Jurkat, Clone E6-1 (cell line): ENCODE results near the gene MPG. TPM values are rescaled to one million over a fixed set of nuclear protein-coding genes. Genes with fewer than 3 reads are reported as not detected.
A peak's percentile ranks its signal among the peaks of the same experiment; 100 is the strongest.
"Not testable (repeated sequence)": the region's sequence is repeated elsewhere in the genome, so short reads cannot be mapped to it uniquely, and the experiment has no call there.

ENCODE experiments used
- DNase-seq: peaks from one replicate; pipeline ENCODE4 v3.0.0-alpha.2; 2011; ENCODE audit warnings: low read depth, low spot score
- H3K4me3 ChIP-seq: 2 replicates; pipeline ENCODE4 v1.5.1; 2011; ENCODE audit warnings: mild to moderate bottlenecking, low read length, control low read depth, moderate library complexity
- polyA plus RNA-seq: library from polyadenylated mRNA; unstranded; fragments of >200 nt; gene quantifications from one replicate; pipeline ENCODE4 v1.2.1, GENCODE V29; 2012; ENCODE audit warnings: missing spikeins; ENCODE audit not compliant: insufficient read length, insufficient read depth

Gene MPG, protein sequence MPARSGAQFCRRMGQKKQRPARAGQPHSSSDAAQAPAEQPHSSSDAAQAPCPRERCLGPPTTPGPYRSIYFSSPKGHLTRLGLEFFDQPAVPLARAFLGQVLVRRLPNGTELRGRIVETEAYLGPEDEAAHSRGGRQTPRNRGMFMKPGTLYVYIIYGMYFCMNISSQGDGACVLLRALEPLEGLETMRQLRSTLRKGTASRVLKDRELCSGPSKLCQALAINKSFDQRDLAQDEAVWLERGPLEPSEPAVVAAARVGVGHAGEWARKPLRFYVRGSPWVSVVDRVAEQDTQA
- polyA plus RNA-seq = 54.6 TPM

DNA sequence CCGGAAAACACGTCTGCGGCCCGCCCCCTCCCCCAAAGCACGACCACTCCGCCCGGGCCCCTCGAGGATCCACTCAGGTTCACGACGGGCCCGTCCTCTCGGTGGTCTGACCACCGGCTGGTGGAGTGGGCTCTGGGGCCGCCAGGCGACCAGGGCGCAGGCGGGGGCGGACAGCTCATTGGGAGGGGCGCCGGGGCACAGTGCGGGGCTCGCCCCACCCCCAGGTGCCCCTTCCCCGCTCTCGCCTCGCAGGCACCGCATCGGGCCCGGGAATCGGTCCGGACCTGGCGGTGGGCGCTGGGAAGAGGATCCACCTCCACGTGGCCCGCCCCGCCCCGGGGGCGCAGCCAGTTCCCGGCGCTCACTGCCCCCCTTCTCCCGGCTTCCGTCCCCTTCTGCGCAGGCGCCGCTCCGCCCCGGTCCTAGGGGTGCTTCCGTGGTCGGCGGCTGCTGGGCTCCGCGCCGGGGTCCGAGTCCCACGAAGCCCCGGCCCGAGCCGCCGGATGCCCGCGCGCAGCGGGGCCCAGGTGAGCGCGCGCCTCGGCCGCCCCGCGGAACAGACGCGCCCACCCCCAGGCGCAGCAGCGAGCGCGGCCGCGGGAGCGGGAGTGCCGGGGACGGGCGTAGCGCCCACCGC lies at the start of gene MPG:
Gene MPG, plus strand, starts transcription at position 419 of the 637 bp plus-strand sequence. Its CDS starts 85 bp downstream, at position 504.
- H3K4me3 ChIP-seq = peak within 1 kb of the TSS; percentile 59
- DNase-seq = peak; percentile 58

DNA sequence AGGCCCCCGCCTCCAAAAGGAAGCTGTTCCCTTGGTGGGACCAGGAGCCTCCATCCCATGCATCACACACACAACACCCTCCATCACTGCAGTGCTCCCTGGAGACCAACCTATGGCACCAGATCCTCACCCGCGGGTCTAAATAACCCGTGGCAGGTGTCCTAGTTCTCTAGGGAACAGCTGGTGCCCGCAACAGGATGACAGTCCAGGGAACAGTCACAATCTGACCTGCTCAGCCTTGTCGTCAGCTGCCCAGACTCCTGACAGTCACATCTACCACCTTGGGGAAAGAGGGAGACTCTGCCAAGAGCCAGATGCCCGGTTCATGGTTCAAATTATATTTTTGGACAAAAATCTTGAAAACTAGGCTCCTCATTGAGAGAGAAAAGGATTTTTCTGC lies 47.4 kb upstream of the MPG start:
- not testable (repeated sequence) for DNase-seq, H3K4me3 ChIP-seq

DNA sequence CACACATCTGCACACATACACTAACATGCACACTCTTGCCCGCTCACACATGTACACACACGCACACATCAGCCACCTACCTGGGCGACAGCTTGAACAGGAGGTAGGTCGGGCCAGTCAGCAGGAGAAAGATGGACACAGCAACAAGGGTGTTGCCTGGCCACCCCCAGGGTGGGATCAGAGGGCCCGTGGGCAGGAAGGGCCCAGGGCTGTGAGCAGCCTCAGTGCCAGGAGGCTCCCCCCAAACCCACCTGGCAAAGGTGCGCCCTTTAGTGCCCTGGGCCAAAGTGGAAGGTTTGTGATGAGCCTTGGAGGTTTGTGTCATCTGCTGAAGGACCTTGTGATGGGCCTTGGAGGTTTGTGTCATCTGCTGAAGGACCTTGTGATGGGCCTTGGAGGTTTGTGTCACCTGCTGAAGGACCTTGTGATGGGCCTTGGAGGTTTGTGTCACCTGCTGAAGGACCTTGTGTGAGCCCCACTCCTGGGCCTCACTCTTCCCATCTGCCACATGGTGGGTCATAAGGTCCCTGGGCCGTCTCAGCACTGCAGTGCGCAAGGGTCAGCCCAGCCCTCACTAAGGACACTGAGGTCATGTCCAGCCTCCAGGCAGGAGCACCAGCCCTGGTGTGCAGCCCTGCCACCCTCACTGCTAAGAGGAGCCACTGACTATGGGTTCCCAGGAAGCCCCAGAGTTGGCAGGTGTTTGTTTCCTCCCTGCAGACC lies 44.7 kb upstream of the MPG start:
- not testable (repeated sequence) for DNase-seq, H3K4me3 ChIP-seq

DNA sequence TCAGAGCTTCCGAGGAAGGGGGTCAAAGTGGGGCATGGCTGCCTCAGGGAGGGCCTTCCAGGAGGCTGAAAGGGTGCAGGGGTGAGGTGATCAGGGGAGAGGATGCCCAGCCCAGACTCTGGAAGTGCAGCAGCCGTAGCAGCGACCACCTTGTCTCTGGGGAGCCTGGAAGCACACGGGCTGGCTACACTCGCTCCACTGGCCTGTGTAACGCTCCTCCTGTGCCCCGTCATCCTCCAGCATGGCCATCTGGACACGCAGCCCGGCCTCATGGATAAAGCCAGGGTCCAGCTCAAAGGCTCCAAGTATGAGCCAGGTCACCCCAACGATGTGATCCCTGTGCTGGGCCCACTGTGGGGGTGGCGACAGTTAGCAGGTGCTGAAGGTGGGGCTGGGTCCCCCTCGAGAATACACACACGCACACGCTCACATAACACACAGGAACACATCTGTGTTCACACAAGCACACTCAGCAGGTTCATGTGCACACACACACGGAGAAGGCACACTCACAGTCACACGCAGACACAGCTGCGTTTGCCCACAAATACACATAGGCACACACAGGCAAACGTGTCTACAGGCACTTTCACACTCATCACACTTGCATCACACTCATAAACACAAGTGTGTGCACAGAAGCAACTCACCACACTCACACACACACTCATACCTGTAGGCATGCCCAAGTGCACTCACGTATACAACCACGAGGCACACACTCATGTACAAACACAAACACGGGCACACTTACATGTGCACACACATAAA lies 44.0 kb upstream of the MPG start:
- DNase-seq = no peak
- no peak overlapping the region for H3K4me3 ChIP-seq

DNA sequence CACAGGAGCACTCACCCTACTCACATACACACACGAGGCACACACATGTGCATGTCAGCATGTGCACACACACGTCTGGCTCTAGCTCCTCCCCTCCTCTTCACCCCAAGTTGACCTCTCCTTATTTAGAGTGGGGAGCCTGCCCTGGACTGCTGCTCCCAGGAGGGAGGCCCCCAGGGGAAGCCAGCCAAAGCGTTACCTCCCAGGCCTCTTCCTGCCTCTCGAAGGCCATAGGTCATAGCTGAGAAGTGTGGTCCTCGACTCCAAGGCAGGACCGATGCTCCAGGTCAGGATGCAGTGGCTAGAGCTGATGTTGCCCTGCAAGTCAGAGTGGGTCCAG lies 43.4 kb upstream of the MPG start:
- DNase-seq = no peak
- H3K4me3 ChIP-seq = no peak overlapping the region

DNA sequence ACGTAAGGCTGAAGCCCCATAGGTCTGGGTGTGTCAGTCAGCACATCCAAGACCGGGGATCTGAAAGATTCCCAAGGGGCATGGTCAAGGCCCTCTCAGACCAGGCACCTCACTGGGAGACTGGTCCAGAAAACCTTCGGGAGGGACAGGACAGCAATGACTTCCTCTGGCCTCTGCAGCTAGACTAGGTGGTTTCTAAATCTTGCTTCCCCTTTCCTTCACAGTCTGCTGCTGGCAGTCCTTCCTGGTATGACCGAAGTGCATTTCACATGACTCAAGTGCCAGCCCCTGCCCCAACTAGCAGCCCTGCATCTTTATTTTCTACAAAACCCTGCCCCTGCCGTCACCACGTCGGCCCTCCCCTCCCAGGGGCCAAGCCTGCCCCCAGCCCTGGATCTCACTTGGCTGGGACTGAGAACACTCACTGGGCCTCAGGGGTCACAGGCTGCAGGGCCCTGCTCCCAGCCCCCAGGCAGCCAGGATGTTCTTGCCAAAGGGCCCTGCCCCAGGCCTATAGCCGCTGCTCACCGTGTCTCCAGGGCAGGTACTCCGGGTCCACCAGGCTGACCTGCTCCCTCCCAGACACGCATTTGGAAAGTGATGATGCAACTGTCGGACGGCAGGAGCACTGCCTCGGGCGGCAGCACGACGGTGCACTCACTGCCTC lies 42.9 kb upstream of the MPG start:
- H3K4me3 ChIP-seq = no peak overlapping the region
- DNase-seq = no peak

DNA sequence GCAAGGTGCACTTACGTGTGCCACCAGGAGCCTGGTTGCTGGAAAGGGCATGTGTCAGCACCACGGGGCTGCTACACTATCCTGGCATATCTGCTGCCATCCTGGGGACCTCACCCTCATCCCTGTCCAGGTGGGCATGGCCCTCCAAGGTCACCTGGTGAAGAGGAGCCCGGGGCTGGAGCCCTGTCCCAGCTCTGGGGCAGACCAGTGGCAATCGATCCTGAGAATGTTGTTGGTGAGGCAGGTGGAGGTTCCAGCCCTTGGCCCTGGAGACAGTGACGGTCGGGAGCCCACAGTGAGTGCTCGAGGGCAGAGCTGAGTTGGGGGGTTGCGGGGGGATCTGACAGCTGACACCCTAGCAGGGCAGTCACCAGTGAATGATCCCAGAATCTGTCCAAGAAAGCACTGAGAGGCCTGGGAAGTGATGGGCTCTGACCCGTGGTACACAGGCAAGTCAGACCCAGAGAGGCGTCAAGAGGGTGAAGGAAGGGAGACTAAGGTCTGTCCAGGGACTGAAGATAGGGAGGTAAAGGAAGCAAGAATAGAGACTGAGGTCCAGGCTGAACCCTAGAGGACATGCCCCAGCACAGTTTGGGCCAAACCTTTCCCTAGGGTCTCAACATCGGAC lies 42.2 kb upstream of the MPG start:
- H3K4me3 ChIP-seq = no peak overlapping the region
- no peak for DNase-seq

DNA sequence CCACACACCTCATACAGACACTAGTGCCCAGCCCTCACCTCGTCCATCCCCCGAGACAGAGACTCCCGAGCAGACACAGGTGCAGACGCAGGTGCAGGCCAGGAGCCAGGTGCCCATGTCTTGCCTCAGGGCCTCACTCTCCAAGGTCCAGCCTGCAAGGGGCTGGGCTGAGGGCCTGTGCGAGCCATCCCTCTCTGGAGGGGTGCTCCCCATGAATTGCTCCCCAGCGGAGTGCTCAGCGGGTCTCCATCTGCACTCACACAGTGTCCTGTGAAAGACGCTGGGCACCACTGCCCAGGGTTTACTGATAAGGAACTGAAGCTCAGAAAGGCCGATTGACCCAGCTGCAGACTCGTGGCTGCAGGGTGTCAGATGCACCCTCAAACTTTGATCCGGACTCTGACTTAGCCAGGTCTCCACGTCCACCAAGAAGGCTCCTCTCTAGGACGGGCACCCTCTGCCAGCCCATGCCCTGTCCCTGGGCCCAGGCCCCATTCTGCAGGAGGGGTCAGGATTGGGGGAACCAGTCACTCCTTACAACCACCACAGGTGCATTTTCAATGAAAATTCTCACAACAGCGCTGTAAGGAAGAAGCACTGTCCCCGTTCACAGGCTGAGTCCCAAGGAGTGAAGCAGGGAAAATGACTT lies 41.6 kb upstream of the MPG start:
- DNase-seq = no peak
- H3K4me3 ChIP-seq = no peak overlapping the region

DNA sequence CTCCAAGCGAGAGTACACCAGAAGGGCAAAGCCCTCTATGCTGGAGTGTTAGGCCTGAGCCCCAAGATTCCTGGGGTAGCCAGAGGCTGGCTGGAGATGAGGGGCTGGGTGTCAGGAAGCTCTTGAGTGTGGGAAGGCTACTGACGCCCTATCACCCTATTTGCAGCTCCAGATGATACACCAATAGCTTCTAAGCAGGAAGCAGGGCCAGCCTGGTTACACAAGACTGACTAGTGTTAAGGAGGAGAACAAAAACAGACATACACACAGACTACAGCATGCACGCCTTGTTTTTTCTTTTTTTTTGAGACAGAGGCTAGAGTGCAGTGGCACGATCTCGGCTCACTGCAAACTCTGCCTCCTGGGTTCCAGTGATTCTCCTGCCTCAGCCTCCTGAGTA lies 40.5 kb upstream of the MPG start:
- no peak overlapping the region for H3K4me3 ChIP-seq
- DNase-seq = no peak

DNA sequence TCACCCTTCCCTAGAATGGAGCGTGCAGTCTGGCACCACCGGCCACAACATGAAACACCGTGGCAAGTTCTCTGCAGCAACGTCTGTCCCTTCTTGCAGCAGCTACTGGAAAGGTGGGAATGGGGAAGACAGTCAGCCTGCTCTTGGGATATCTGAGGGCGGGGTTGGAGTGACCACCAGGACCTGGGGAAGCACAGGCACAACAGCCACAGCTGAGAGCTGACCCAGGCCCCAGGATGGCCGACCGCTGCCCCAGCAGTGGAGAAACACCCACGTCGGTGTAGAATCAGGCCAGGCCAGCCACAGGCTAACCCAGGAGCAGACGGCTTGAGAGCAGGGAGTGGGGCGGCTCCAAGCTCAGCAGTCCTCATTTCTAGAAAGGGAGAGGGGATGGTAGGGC lies 39.8 kb upstream of the MPG start:
- not testable (repeated sequence) for DNase-seq, H3K4me3 ChIP-seq

DNA sequence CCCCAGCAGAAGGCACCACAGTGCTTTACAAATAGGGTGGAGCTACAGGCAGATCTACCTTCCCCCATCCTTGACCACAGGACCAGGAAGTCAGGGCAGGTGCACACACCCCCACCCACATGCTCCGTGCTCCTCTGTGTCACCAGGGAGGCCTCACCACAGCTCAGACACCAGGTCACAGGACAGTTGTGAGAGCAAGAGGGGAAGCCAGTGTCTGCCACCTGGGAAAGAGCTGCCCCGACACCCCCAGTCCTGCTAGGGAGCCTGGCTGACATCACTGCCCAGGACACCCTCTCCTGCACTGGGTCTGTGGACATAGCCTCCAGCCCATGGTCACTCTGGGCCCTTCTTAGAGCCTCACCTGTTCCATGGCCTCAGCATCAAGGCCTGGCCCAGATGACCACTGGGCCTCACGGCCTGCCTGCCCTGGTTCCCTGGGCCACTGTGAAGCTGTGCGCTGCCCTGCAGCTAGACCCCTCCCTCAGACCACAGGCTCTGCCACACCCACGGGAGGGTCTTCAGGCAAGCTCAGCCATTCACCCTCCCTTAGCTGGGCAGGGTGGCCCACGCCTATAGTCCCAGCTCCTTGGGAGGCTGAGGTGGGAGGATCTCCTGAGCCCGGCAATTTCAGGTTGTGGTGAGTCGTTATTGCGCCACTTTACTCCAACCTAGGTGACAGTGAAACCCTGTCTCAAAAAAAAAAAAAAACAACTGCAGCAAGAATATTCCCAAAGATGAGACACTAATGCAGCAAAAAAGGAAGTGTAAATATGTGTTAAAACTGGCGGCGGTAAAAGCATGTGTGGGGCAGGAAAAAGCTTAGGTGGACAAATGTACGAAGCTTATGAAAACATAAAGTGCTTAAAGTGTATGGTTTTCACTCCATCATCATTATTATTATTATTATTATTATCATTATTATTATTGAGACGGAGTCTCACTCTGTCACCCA lies 38.8 kb upstream of the MPG start:
- no peak overlapping the region for H3K4me3 ChIP-seq
- peak; percentile 62 for DNase-seq

DNA sequence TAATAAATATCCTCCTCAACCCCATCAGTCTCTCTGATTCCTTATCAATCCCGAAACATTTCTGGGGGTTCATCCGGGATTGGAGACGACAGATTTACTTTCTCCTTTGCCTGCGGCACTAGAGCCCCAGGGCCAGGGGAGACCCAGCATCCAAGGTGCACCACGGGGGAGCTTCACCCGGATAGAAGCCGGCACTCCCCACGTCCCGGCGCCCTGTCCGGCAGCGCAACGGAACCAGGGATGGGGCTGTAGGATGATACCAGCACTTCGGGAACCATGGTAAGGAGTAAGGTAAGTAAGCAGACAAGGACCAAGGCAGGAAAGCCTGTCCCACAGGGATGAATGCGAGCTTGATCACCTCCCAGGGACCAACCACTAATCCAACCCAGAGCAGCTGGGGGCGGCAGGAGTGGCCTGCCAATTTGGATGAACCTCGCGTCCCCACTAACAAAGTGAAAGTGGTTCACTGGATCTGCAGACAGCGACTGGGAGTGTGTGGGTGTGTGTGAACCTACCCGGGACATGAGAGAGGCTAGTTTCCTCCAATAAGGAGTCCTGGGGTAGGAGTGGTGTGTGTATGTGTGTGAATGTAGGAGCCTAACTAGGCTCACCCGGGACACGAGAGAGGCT lies 36.5 kb upstream of the MPG start:
- H3K4me3 ChIP-seq = no peak overlapping the region
- no peak for DNase-seq

DNA sequence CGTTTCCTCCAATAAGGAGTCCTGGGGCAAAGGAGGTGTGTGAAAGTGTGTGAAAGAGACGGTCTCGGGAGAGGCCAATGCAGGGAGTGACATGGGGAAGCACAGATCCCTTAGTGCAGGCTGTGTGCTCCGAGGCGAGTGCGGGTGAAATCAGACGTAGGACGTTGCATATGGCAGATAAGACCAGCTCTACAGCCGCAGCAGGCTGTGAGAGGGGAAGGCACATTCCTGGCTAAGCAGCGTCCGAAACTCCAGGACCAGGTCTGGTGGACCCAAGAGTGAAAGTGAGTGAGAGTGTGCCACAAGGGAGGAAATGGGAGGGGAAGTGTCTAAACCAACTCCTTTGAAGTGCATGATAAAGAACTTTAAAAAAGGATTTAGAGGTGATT lies 36.0 kb upstream of the MPG start:
- no peak for DNase-seq

DNA sequence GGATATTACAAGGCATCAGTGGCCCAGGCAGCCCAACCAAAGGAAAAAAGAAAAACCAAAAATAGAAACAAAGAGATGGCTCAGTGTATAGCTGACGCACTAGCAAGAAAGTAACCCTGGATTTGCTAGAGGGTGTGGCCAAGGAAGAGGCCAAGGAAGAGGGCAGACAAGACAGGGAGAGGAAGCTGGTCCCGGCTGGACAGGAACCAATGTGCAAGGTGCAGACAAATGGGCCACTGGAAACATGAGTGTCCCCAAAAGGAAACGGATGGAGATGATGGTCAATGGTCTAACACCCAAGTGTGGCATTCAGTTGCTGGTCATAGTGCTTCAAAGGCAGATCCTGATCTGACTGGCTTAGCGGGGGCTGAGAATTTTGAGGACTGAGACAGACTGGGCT lies 35.3 kb upstream of the MPG start:
- H3K4me3 ChIP-seq = no peak overlapping the region

More for the DNA sequence above, 36.0 kb upstream of the MPG start:
- no peak overlapping the region for H3K4me3 ChIP-seq

DNA sequence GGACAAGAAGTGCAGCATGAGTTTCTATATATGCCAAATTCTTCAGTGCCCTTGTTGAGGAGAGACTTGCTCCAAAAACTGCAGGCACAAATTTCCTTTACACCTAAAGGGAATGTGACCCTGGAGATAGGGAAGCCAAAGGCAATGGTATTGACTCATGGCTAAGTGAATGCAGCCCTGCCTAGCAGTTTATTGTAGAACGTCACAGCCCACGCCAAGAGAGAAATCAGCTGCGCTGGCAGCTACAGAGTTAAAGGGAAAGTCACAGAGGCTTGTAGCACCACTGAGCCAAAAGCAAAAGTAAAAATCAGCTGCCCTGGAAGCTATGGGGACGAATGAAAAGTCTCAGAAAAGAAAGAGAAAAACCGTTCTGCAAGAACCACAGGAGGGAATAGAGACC lies 34.7 kb upstream of the MPG start:
- no peak overlapping the region for H3K4me3 ChIP-seq
- DNase-seq = no peak

More for the DNA sequence above, 35.3 kb upstream of the MPG start:
- no peak for DNase-seq

DNA sequence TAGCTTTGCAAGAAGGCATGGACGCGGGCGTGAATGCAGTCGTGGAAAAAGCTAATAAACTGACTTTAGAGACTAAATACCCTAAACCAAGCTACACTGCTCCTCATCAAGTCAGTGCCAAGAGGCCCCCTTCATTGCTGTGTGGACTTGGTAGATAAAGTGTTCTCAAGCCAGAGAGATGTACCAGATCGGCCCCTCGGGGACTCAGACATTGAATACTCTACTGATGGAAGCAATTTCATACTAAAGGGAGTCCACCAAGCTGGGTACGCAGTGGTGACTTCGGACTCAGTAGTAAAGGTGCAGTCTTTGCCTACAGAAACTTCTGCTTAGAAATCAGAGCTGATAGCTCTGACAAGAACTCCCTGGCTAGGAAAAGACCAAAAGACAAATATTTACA lies 33.4 kb upstream of the MPG start:
- no peak for DNase-seq
- no peak overlapping the region for H3K4me3 ChIP-seq

DNA sequence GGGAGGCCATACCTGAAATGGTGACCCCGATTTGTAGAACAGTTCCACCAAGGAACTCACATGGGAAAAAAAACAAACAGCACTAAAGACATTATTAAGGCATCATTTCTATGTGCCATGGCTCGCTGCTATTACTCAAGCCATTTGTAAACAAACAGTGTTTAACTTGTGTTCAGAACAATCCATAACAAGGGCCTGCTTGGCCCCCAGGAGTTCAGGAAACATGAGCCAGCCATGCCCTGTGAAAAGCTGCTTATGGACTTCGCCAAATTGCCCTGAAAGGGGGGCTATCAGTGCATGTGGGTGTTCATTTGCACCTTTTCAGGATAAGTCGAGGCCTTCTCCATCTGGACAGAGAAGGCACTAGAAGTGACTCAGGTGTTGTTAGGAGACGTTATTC lies 32.6 kb upstream of the MPG start:
- DNase-seq = no peak
- no peak overlapping the region for H3K4me3 ChIP-seq
